GM13976 (cell line): ENCODE results near the gene DOHH.

Experiments used
- DNase-seq: peaks from one replicate; pipeline ENCODE4 v3.0.0; 2012; ENCODE audit warnings: low spot score
- CTCF ChIP-seq: IDR thresholded peaks from 2 replicates; pipeline ENCODE4 v1.5.1; 2012; ENCODE audit warnings: borderline replicate concordance, mild to moderate bottlenecking; ENCODE audit not compliant: insufficient read depth; ENCODE audit errors: extremely low read depth, missing control alignments, control extremely low read depth
- in situ Hi-C: fragments of 300-500 bp; cut with MboI; formaldehyde crosslinking; loops from one replicate; pipeline ENCODE4 v1.12.0; 2022; ENCODE audit warnings: low sequenced_read_pairs, mixed read lengths, inconsistent platforms; ENCODE audit not compliant: unreplicated experiment

The DOHH gene

DNA sequence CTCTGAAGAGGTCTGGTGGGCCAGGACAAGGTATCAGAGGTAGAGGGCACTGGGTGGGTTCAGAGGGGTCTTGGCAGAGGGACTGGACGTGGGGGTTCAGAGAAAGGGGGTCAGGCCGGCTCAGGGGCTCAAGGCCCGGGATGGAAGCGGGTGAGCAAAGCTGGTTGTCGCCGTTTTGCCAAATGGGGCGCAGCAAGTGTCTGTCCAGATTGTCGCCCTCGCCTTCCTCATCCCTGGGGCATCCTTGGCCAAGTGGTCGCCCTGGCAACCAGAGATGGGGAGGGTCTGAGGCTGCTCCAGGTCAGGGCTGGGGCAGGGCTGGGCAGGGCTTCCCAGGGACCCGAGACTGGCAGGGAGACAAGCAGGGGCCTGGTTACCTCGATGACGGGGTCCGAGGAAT, 6.8 kb downstream of the DOHH start:
- in situ Hi-C loops, result no loop called here
- no peak for TF ChIP-seq CTCF
- DNase-seq, result no peak

GRCh38 chr19:3492919-3493318, 7.6 kb downstream of the DOHH start:
- in situ Hi-C loops, result no loop called here
- TF ChIP-seq CTCF, result no peak
- DNase-seq, result no peak

DNA sequence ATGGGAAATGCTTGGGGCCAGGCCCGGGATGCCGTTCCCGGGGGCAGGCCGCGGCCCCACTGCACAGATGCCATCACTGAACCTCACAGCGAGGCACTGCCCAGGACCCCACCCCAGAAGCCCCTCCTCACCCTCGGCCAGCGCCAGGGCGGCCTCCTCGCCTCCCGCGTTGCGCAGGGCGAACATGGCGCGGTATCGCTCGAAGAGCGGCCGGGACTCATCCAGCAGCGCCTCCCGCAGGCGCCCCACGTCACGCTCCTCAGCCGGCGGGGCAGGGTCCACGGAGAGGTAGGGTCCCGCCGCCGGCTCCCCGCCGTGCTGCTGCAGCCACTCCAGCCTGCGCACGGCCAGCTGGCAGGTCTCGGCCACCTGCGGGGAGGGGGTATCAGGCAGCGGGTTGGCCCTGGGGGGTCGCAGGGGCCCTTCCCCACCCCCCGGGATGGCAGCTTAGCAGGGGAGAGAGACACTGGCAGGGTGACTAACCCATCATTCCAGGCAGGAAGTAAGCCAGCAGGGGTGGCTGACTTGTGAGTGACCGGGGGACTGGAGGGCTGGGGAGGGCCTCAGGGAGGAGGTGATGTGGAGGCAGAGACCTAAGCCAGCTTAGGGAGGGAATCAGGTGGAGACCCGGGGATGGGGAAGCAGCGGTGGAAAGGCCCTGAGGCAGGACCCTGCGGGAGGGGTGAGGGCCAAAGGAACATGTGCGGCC, 8.2 kb downstream of the DOHH start:
- in situ Hi-C loops, result no loop called here
- no peak for DNase-seq
- TF ChIP-seq CTCF, result no peak

GRCh38 chr19:3491396-3492119, 8.9 kb downstream of the DOHH start:
- TF ChIP-seq CTCF, result no peak
- in situ Hi-C loops, result no loop called here
- no peak for DNase-seq

DNA sequence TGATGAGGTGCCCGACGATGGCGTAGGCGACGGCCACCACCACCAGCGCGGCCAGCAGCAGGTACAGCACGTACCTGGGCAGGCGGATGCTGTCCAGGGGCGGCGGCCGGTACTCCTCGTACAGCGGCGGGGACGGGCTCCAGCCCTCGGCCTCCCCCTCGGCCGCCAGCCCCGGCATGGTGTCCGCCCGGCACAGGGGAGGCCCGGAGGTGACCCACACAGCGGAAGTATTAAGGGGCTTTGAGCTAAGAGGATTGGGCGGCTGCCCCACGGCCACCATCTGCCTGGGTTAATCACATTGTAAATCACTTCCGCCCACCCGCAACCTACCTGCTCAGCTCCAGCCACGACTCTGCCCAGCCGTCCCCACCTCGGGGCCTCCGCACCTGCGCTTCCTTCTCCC, 17.2 kb downstream of the DOHH start, which contains the start of gene SMIM44:
Gene SMIM44, minus strand, starts transcription at position 216 of the 403 bp plus-strand sequence. Its CDS starts 38 bp downstream, at position 178.
- in situ Hi-C loops, result loop anchor here (10.0 kb wide), 1 partner anchor 178 kb away; no protein-coding TSS in a partner anchor
- no peak for TF ChIP-seq CTCF
- no peak for DNase-seq

DNA sequence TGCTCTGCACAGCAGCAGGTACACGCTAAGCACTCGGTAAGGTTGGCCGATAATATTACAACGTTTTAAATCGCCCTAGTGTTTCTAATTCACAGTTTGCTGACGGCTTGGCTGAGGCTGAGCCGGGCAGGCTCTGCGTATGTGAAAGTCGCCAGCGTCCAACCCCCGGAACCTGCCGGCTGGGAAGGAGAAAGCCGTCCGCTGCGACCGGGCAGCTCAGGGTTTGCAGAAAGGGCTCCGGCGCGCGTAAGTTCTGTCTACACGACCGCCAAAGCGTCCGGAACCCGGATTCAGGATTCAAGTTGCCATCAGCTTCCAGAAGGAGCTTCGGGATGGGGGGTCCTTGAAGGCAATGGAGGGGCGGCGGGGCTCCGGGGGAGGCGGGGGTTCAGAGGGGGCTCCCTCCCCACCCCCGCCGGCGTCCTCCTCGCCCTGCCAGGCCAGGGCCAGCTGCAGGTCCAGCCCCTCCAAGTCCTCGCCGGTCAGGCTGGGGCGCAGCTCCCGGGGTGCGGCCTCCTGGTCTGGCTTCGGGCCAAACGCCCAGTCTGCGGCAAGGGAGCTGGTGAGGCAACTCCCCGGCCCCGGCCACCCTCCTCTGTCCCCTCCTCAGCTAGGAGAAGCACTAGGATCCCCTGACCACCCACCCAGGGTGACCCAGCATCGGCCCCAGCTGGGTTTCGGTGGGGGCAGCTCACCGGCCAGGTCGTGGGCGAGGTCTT, 17.8 kb downstream of the DOHH start:
- no peak for DNase-seq
- no peak for TF ChIP-seq CTCF
- in situ Hi-C loops, result loop anchor here (10.0 kb wide), 1 partner anchor 178 kb away; no protein-coding TSS in a partner anchor
